Heart left ventricle (tissue), 16 donors: ENCODE data around the gene PCDHGB1. TPM values are rescaled to one million over a fixed set of nuclear protein-coding genes. Genes with fewer than 3 reads are reported as not detected.

Experiments used
- ATAC-seq, 4 donors: fragments of 200-7000 bp; cut with Tn5 transposase; one replicate each; pipeline ENCODE4 v1.9.1; 2020 to 2022; ENCODE audit warnings: moderate library complexity in 4 of 4, mild to moderate bottlenecking in 3 of 4, moderate number of reproducible peaks in 1 of 4
- DNase-seq, 5 donors: peaks; one replicate each; pipeline ENCODE4 v3.0.0-alpha.2; 2020
- H3K27ac ChIP-seq, 12 donors: fragments of 200-600 bp; sonication (generic) in 4 of 12; one replicate each; pipeline versions ENCODE4 v1.5.0 to v1.8.0; 2016 to 2022; ENCODE audit warnings: mild to moderate bottlenecking in 2 of 12
- H3K27me3 ChIP-seq, 9 donors: fragments of 200-600 bp; sonication (generic) in 2 of 9; one replicate each; pipeline versions ENCODE4 v1.5.1 to v1.8.0; 2016 to 2022; ENCODE audit warnings: mild to moderate bottlenecking in 3 of 9
- H3K36me3 ChIP-seq, 9 donors: fragments of 200-600 bp; sonication (generic) in 2 of 9; one replicate each; pipeline versions ENCODE4 v1.5.0 to v1.8.0; 2018 to 2022; ENCODE audit warnings: mild to moderate bottlenecking in 2 of 9
- H3K4me1 ChIP-seq, 12 donors: fragments of 200-600 bp; sonication (generic) in 4 of 12; one replicate each; pipeline versions ENCODE4 v1.5.0 to v1.8.0; 2016 to 2022; ENCODE audit warnings: mild to moderate bottlenecking in 3 of 12
- H3K4me3 ChIP-seq, 12 donors: fragments of 200-600 bp; sonication (generic) in 4 of 12; one replicate each; pipeline versions ENCODE4 v1.5.0 to v1.8.0; 2017 to 2022; ENCODE audit warnings: mild to moderate bottlenecking in 9 of 12, moderate library complexity in 4 of 12
- H3K9me3 ChIP-seq, 12 donors: fragments of 200-600 bp; sonication (generic) in 4 of 12; one replicate each; pipeline versions ENCODE4 v1.5.0 to v1.8.0; 2016 to 2022; ENCODE audit warnings: mild to moderate bottlenecking in 1 of 12
- CTCF ChIP-seq, 12 donors: fragments of 200-600 bp; sonication (generic) in 4 of 12; IDR thresholded peaks; one replicate each; pipeline versions ENCODE4 v1.5.0 to v1.8.0; 2018 to 2022; ENCODE audit warnings: antibody characterized with exemption in 12 of 12, mild to moderate bottlenecking in 5 of 12
- POLR2A ChIP-seq, 2 donors: fragments of 450-650 bp; IDR thresholded peaks; one replicate each; pipeline ENCODE4 v1.6.1; 2017; ENCODE audit warnings: antibody characterized with exemption in 2 of 2, mild to moderate bottlenecking in 2 of 2, moderate library complexity in 2 of 2
- WGBS, 4 donors: extraction: QIAGEN DNeasy Blood & Tissue Kit in 2 of 4; methylation state at CpG; one replicate each; pipeline versions ENCODE4 v1.1.5 to v1.1.7; 2013 to 2018; 5-methylcytosine and 5-hydroxymethylcytosine counted together
- intact Hi-C, 10 donors: fragments of 100-400 bp; cut with DNase I; formaldehyde crosslinking; loops; one replicate each; pipeline versions ENCODE4 v1.11.1 to v1.14.2; 2022
- polyA plus RNA-seq, 2 donors: library from polyadenylated mRNA; stranded (reverse); fragments of 200-250 nt; gene quantifications; one replicate each; pipeline ENCODE4 v1.2.3, GENCODE V29; 2013
- total RNA-seq, 9 donors: library from RNA; depleted of rRNA in 2 of 9; stranded (reverse); fragments of >200 nt in 2 of 9; fragmentation: NEBNext Ultra II Directional in 3 of 9; extraction: Animal tissue kit (Norgen Biotek cat#: 25700) in 3 of 9; gene quantifications; one replicate each; pipeline versions ENCODE4 v1.1.0 to v1.2.4, GENCODE V29; 2016 to 2023
- donor health status: ischemic (EF 13 %, LVEDD 7.1; RV severe dilation, severe dysfunction).
- donor health status: healthy with polysubstance abuse.
- donor health status: DM: no; HTN: yes; CAD: no.
- donor health status: DM: no; HTN: no; CAD: no.
- donor health status: ischemic (EF 25% LVEDD 6.9; RV normal size, moderate dysfunction).
- donor health status: ischemic (EF 25% LVEDD 5.7; RV mildly dilated, moderate dysfunction).
- donor health status: healthy.
- donor health status: DM: yes; HTN: yes; CAD: no.
- donor health status: ischemic (EF 35%, LVEDD 5.7; RV mildly dilated, moderate dysfunction).
- donor health status: nonischemic (EF 11% LVEDD 7.7; RV severe dilation, severe dysfunction).
- donor health status: DM: yes; HTN: yes; CAD: no.
- donor health status: PGD.
- donor health status: ischemic (EF 29% LVEDD 5.4; RV normal size, mild dysfunction).
- donor health status: nonischemic (EF 23%, LVEDD 6.1; RV moderate dilation, normal function).

Gene PCDHGB1
- total and polyA plus RNA-seq, 11 donors, result 0.85 to 11.9 (median 8.6) TPM

GRCh38 chr5:141366016-141366896, 16.4 kb downstream of the PCDHGB1 start:
- H3K27me3 ChIP-seq, result peaks cover 0 to 50% (median 0%) of the 10 kb centered on the region in 9 donors
- peaks cover 0 to 98% (median 62%) of the 10 kb centered on the region in 12 donors for H3K9me3 ChIP-seq
- no peak for TF ChIP-seq CTCF (IDR thresholded peaks at IDR 0.05)
- TF ChIP-seq POLR2A (IDR thresholded peaks at IDR 0.05), result no peak
- H3K27ac ChIP-seq, result no peak overlapping the region
- DNase-seq, result no peak
- no peak overlapping the region for H3K4me3 ChIP-seq
- WGBS, 4 donors, result 38 to 58% (median 47%) methylated on average over 26 to 46 of the region's 46 CpGs
- peaks cover 0 to 30% (median 0%) of the 10 kb centered on the region in 12 donors for H3K4me1 ChIP-seq
- peaks cover 0 to 10% (median 0%) of the 10 kb centered on the region in 9 donors for H3K36me3 ChIP-seq
- no peak for ATAC-seq
- intact Hi-C loops, result loop anchor here in 2 of 10 donors (10.0 kb wide), 1 partner anchor 49 kb away; the partner anchor contains the start of genes PCDHGA10 (in 2 of the 2) and PCDHGB7 (in 2 of the 2)

- Histone ChIP-seq H3K4me3 (peak within 1 kb of the TSS in 9 of 12 donors; percentile 22 to 44 (median 38)), H3K36me3 (peaks cover 0 to 36% (median 0%) of the 10 kb centered on the region in 9 donors), H3K27ac (peak within 1 kb of the TSS in 6 of 12 donors; percentile 16 to 53 (median 44)), H3K4me1 (peaks cover 0 to 31% (median 2%) of the 10 kb centered on the region in 12 donors), H3K9me3 (peaks cover 0 to 100% (median 62%) of the 10 kb centered on the region in 12 donors), H3K27me3 (peaks cover 0 to 50% (median 0%) of the 10 kb centered on the region in 9 donors)
- DNase-seq, result peak in 3 of 5 donors; percentile 40 to 70 (median 62)
- 22 to 39% (median 27%) methylated on average over 30 to 32 of the region's 32 CpGs for WGBS, 4 donors
- ATAC-seq, result peak; percentile 75 to 92 (median 89)
- intact Hi-C loops, result loop anchor here in 2 of 10 donors (10.0 kb wide), 1 partner anchor 45 kb away; the partner anchor contains the start of genes PCDHGA10 (in 2 of the 2) and PCDHGB7 (in 2 of the 2)
- TF ChIP-seq CTCF (IDR thresholded peaks at IDR 0.05) (peak in 11 of 12 donors; percentile 15 to 55 (median 38)), POLR2A (IDR thresholded peaks at IDR 0.05) (no peak)
These were observed 20.3 kb downstream of the PCDHGB1 start, which contains the start of gene PCDHGB3 for GRCh38 chr5:141369994-141370848. Gene PCDHGB3 (plus strand): TSS chr5:141370242. CDS start chr5:141370395, 153 bp downstream.

GRCh38 chr5:141371572-141372475, 21.9 kb downstream of the PCDHGB1 start:
- Histone ChIP-seq H3K36me3 (peaks cover 0 to 26% (median 0%) of the 10 kb centered on the region in 9 donors), H3K4me3 (no peak overlapping the region), H3K27me3 (peaks cover 0 to 34% (median 0%) of the 10 kb centered on the region in 9 donors), H3K9me3 (peaks cover 0 to 99% (median 61%) of the 10 kb centered on the region in 12 donors), H3K27ac (no peak overlapping the region), H3K4me1 (peaks cover 0 to 31% (median 2%) of the 10 kb centered on the region in 12 donors)
- intact Hi-C loops, result no loop called here
- TF ChIP-seq POLR2A (IDR thresholded peaks at IDR 0.05), result no peak
- TF ChIP-seq CTCF (IDR thresholded peaks at IDR 0.05), result no peak
- peak in 1 of 5 donors; percentile 25 for DNase-seq
- ATAC-seq, result peak in 3 of 4 donors; percentile 18 to 20 (median 19)
- 34 to 48% (median 42%) methylated on average over 25 to 69 of the region's 69 CpGs for WGBS, 4 donors
